ENCODE data around the gene NEK3. TPM values are rescaled to one million over a fixed set of nuclear protein-coding genes. Genes with fewer than 3 reads are reported as not detected.
"Not testable (repeated sequence)": the region's sequence is repeated elsewhere in the genome, so short reads cannot be mapped to it uniquely, and the experiment has no call there.

NEK3 gene
- total RNA-seq (10 to 100 TPM; 26.3 to 41.3 TPM), polyA plus RNA-seq (ENCODE audit: insufficient read depth, low read depth, low replicate concordance) (40.7 TPM)
- long read RNA-seq, donor 1, partial matches to known transcripts = 0 of 3 reads
- long read RNA-seq, donor 1, other reads (novel, unspliced or antisense) = 0 of 3 reads
- long read RNA-seq, donor 2, partial matches to known transcripts = 0 of 1 reads
- long read RNA-seq, donor 2, other reads (novel, unspliced or antisense) = 0 of 1 reads

GRCh38 chr13:52159159-52159982 lies at the start of gene NEK3:
Gene NEK3, minus strand, starts transcription at chr13:52159597. Its CDS starts 3,406 bp downstream, at chr13:52156191.
- 0 to 1% methylated on average over 27 to 41 of the region's 74 CpGs for WGBS, 2 donors
- peak within 1 kb of the TSS; percentile 86 to 94 for H3K27ac ChIP-seq
- intact Hi-C loops (cut with DNase I; ENCODE audit: low total_unique reads) = no loop called here
- TF ChIP-seq POLR2A (IDR thresholded peaks at IDR 0.05) = no peak
- no peak for TF ChIP-seq CTCF (IDR thresholded peaks at IDR 0.05)
- peak within 1 kb of the TSS; percentile 78 to 88 for H3K4me3 ChIP-seq
- H3K4me1 ChIP-seq = peaks cover 4% of the 10 kb centered on the region
- no peaks in the 10 kb centered on the region for H3K27me3 ChIP-seq
- DNase-seq = peak; percentile 87
- no peaks in the 10 kb centered on the region for H3K36me3 ChIP-seq (ENCODE audit: low read depth, missing control alignments)
- H3K9me3 ChIP-seq = no peaks in the 10 kb centered on the region

- H3K4me1 ChIP-seq; H3K4me3 ChIP-seq; H3K9me3 ChIP-seq; DNase-seq; H3K27me3 ChIP-seq; H3K36me3 ChIP-seq (ENCODE audit: low read depth, missing control alignments); H3K27ac ChIP-seq; intact Hi-C loops (cut with DNase I; ENCODE audit: low total_unique reads): not testable (repeated sequence)
- 89 to 92% methylated on average over 6 of the region's 6 CpGs for WGBS, 2 donors
Observed at GRCh38 chr13:52208384-52208783, 49.0 kb upstream of the NEK3 start.

- 82 to 85% methylated on average over 3 of the region's 3 CpGs for WGBS, 2 donors
- not testable (repeated sequence) for H3K9me3 ChIP-seq
Observed at GRCh38 chr13:52207896-52208295, 48.5 kb upstream of the NEK3 start.

GRCh38 chr13:52207337-52207736 lies 47.9 kb upstream of the NEK3 start:
- DNase-seq; H3K4me1 ChIP-seq; H3K36me3 ChIP-seq (ENCODE audit: low read depth, missing control alignments); intact Hi-C loops (cut with DNase I; ENCODE audit: low total_unique reads); H3K27me3 ChIP-seq; H3K27ac ChIP-seq; H3K9me3 ChIP-seq; H3K4me3 ChIP-seq: not testable (repeated sequence)
- 80 to 100% methylated on average over 2 of the region's 2 CpGs for WGBS, 2 donors

More at GRCh38 chr13:52207896-52208295, 48.5 kb upstream of the NEK3 start:
- intact Hi-C loops (cut with DNase I; ENCODE audit: low total_unique reads); H3K27me3 ChIP-seq; H3K36me3 ChIP-seq (ENCODE audit: low read depth, missing control alignments); H3K4me1 ChIP-seq; DNase-seq; H3K27ac ChIP-seq; H3K4me3 ChIP-seq: not testable (repeated sequence)

GRCh38 chr13:52204546-52204945 lies 45.1 kb upstream of the NEK3 start:
- 72 to 76% methylated on average over 3 to 4 of the region's 4 CpGs for WGBS, 2 donors
- intact Hi-C loops (cut with DNase I; ENCODE audit: low total_unique reads); H3K27ac ChIP-seq; H3K4me1 ChIP-seq; H3K4me3 ChIP-seq; DNase-seq; H3K27me3 ChIP-seq; H3K36me3 ChIP-seq (ENCODE audit: low read depth, missing control alignments); H3K9me3 ChIP-seq: not testable (repeated sequence)

- intact Hi-C loops (cut with DNase I; ENCODE audit: low total_unique reads); H3K4me1 ChIP-seq; H3K36me3 ChIP-seq (ENCODE audit: low read depth, missing control alignments); DNase-seq; H3K27ac ChIP-seq; H3K27me3 ChIP-seq; H3K4me3 ChIP-seq; H3K9me3 ChIP-seq: not testable (repeated sequence)
- 53 to 67% methylated on average over 1 of the region's 1 CpG for WGBS, 2 donors
Observed at GRCh38 chr13:52203864-52204263, 44.5 kb upstream of the NEK3 start.

GRCh38 chr13:52202506-52202905 lies 43.1 kb upstream of the NEK3 start:
- H3K27ac ChIP-seq; H3K27me3 ChIP-seq; H3K4me3 ChIP-seq; intact Hi-C loops (cut with DNase I; ENCODE audit: low total_unique reads); H3K9me3 ChIP-seq; H3K4me1 ChIP-seq; DNase-seq; H3K36me3 ChIP-seq (ENCODE audit: low read depth, missing control alignments): not testable (repeated sequence)
- WGBS, 2 donors = 37 to 54% methylated on average over 7 of the region's 7 CpGs
